Stimulated activated CD4-positive, alpha-beta T cell treated with anti-CD3 and anti-CD28 coated beads, TNF-alpha, amount 100 ng/mL, for 48 hours (primary cell): ENCODE data around the gene JCHAIN.
A peak's percentile ranks its signal among the peaks of the same experiment; 100 is the strongest.
"Not testable (repeated sequence)": the region's sequence is repeated elsewhere in the genome, so short reads cannot be mapped to it uniquely, and the experiment has no call there.

Experiments used
- DNase-seq, 3 donors: peaks; one replicate each; pipeline ENCODE4 v3.0.0-alpha.2; 2020; ENCODE audit warnings: low read depth in 3 of 3

The JCHAIN gene

DNA sequence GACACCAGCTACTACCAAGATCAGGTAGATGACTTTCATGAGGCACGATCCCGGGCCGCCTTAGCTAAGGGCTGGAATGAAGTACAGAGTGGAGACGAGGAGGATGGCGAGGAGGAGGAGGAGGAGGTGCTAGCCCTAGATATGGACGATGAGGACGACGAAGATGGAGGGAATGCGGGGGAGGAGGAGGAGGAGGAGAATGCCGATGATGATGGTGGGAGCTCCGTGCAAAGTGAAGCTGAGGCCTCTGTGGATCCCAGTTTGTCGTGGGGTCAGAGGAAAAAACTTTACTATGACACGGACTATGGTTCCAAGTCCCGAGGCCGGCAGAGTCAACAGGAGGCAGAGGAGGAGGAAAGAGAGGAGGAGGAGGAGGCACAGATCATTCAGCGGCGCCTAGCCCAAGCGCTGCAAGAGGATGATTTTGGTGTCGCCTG, 22.5 kb upstream of the JCHAIN start:
- peak in 1 of 3 donors; percentile 15 for DNase-seq

- peak; percentile 88 to 92 (median 90) for DNase-seq
Observed at GRCh38 chr4:70687821-70688794, 21.8 kb upstream of the JCHAIN start, which contains the start of gene UTP3. Gene UTP3, plus strand, starts transcription at chr4:70688532. Its CDS starts 146 bp downstream, at chr4:70688678.

DNA sequence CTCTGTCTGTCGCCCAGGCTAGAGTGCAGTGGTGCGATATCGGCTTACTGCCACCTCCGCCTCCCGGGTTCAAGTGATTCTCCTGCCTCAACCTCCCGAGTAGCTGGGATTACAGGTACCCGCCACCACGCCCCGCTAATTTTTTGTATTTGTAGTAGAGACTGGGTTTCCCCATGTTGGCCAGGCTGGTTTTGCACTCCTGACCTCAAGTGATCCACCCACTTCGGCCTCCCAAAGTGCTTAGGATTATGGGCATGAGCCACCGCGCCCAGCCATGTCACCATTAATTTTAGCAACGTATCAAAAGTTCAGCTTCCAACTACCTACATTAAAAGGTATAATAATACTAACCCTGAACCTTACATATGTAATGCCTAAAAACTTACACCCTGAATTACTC, 21.1 kb upstream of the JCHAIN start:
- DNase-seq = no peak

GRCh38 chr4:70682142-70682541, 15.8 kb upstream of the JCHAIN start:
- DNase-seq = not testable (repeated sequence)

GRCh38 chr4:70681704-70682103, 15.4 kb upstream of the JCHAIN start:
- no peak for DNase-seq

GRCh38 chr4:70680934-70681333, 14.6 kb upstream of the JCHAIN start:
- no peak for DNase-seq

GRCh38 chr4:70678383-70678999, 12.2 kb upstream of the JCHAIN start:
- DNase-seq = no peak

- DNase-seq = no peak
Observed at GRCh38 chr4:70676554-70677090, 10.3 kb upstream of the JCHAIN start.

- DNase-seq = no peak
Observed at GRCh38 chr4:70674731-70675130, 8.4 kb upstream of the JCHAIN start.

GRCh38 chr4:70674191-70674590, 7.9 kb upstream of the JCHAIN start:
- no peak for DNase-seq

DNA sequence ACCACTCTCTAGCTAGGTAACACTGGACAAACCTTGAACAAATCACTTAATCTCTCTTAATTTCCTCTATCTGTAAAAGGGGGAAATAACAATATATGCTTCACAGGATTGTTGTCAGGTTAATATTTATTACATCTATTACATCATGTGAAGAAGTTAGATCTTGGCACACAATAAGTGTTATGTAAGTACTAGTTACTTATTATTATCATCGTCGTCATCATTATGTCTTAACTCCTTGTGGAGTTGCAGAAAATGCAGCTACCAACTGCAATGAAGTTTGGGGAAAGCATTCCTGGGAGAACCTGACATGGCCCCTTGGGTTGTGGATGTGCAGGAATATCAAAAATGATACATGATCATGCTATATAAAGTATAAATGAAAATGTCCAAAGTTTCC, 4.8 kb upstream of the JCHAIN start:
- DNase-seq = no peak

- DNase-seq = no peak
Observed at GRCh38 chr4:70670332-70671014, 4.2 kb upstream of the JCHAIN start.

DNA sequence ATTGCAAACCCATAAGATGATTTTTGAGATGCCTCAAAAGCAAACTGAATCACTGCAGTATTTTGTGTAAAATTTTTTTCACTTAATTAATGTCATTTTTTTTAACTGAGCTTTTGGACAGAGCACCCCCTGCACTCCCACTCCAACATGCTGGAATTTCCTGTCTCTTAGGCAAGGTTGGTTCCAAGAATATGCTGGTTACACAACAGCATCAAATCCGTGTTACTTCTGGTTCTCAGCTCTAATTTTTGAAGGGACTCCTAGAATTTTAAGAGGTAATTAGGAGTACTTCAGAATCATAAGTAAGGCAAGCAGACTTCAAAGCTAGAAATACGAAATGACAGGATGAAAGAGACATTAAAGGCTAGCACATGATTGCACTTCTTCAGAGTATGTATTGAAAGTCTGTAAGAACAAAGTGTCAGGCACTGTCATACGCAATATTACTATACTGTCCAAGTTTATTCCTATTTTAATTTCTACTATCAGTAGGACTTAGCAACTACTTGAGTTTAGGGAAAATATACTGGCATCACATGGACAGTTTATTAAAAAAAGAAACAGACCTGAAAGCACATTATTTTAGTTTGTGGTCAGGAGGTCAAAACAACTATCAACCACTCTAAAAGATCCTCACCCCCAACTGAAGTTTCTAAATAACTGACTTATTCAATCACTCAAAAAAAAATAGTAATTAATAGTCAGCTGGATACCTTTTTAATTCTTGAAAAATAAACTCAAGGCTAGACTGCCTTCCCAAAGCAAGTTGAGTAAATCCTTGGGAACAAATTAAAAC, 1.6 kb upstream of the JCHAIN start:
- no peak for DNase-seq

DNA sequence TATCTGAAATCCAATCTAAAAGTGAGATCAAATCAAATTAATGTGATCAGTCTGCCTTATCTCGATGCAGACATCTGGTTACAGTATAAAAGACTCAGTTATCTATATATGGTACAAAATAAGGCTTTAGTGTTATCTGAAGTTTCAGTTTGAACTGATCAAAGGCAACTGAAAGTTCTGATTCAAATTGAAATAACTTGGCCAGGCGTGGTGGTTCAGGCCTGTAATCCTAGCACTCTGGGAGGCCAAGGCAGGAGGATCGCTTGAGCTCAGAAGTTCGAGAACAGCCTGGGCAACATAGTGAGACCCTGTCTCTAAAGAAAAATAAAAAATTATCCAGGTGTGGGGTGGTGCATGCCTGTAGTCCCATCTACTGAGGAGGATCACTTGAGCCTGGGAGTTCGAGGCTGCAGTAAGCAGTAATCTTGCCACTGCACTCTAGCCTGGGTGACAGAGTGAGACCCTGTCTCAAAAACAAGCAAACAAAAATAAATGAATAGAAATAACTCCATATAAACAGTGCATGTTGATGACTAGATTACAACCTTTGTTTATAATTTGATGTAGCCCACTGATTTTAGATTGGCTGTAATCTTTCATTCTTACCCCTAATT, 4.9 kb downstream of the JCHAIN start:
- peak in 1 of 3 donors; percentile 2 for DNase-seq

DNA sequence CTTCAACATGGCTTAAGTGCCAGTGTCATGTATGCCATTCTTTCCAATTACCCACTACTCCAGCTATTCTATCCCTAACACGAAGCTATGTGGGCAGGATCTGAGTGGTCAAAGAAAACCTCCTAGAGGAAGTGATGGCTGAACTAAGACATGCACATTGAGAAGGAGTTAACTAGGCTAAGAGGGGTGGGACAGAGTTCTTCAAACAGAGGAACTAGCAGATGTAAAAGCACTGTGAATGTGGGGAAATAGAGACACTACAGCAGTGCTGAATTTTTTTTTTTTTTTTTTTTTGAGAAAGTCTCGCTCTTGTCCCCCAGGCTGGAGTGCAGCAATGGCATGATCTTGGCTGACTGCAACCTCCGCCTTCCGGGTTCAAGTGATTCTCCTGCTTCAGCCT, 6.2 kb downstream of the JCHAIN start:
- DNase-seq = no peak

DNA sequence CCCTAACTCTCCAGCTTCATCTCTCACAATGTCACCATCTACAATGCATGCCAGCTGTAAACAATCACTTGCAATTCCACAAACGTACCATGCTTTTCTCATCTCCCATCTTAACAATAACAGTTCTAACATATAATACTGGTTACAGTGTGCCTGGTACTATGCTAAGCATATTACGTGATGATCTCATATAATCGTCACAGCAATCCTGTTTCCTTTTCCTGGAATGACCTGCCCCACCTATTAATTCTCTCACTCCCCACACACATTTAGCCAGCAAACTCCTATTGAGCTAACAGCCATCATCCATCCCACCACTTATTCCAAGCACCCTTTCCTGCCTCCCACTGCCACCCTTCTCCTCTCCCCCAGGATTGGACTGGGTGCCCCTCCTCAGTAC, 7.9 kb downstream of the JCHAIN start:
- DNase-seq = no peak

DNA sequence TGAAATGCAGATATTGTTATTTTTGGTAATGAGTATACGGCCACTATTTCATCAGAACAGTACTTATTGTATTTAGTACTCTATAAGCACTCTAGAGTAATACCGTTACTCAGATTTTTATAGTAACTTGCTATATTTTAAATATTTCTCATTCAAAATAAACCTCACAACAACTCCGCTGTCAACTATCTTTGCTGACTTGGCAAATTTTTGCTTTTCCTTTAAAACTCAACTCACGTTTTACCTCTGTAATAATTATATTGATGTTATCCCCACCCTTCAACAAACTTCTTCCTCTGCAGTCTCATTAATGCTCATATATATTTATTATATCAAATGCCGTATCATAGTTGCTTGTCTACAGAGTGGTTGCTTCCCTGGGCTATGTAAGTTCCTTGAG, 9.0 kb downstream of the JCHAIN start:
- no peak for DNase-seq

- no peak for DNase-seq
Observed at GRCh38 chr4:70654605-70655011, 11.7 kb downstream of the JCHAIN start.

DNA sequence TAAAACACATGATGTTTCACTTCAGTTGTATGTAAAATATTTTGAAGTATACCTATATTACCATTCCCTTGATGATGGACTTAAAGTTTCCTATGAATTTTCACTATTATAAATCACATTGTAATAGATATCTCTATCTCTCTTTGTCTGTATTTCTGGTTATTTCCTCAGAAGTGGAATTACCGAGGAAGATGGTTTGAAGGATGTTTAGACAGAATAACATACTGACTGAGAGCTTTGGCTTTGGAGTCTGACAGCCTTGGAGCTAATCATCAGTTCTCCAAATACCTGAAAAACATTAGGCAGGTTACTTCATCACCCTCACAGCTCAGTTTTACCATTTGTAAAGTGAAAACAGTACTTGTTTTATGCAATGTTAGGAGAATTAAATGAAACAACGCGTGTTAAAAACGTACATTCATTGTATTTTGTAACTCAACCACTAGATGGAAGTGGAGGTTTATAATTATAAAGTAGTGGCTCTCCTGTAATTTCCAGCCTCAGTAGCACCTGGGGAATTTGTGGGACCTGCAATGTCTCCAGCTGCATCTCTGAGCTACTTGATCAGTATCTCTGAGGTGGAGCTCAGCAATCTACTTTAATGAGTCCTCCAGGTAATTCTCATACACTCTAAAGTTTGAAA, 14.3 kb downstream of the JCHAIN start:
- DNase-seq = no peak

GRCh38 chr4:70650741-70651140, 15.6 kb downstream of the JCHAIN start:
- not testable (repeated sequence) for DNase-seq
